Spinal cord (tissue), 10 donors: ENCODE results near the gene SCMH1. TPM values are rescaled to one million over a fixed set of nuclear protein-coding genes. Genes with fewer than 3 reads are reported as not detected.

Experiments
- DNase-seq, 6 donors: peaks; one replicate each; pipeline versions ENCODE4 v3.0.0 to v3.0.0-alpha.2; 2013 to 2015; ENCODE audit warnings: low spot score in 6 of 6, low read depth in 4 of 6
- H3K27ac ChIP-seq: one replicate; pipeline ENCODE4 v1.5.1; 2013; ENCODE audit warnings: low read depth, low read length, control low read depth
- H3K27me3 ChIP-seq: one replicate; pipeline ENCODE4 v1.6.1; 2013; ENCODE audit warnings: low read length; ENCODE audit not compliant: control insufficient read depth, insufficient read depth
- H3K36me3 ChIP-seq: one replicate; pipeline ENCODE4 v1.6.1; 2013; ENCODE audit warnings: low read length; ENCODE audit not compliant: control insufficient read depth, insufficient read depth
- H3K4me1 ChIP-seq: one replicate; pipeline ENCODE4 v1.6.1; 2013; ENCODE audit warnings: low read length; ENCODE audit not compliant: control insufficient read depth, insufficient read depth
- H3K4me3 ChIP-seq: one replicate; pipeline ENCODE4 v1.5.1; 2013; ENCODE audit warnings: low read depth, low read length, control low read depth
- H3K9me3 ChIP-seq: one replicate; pipeline ENCODE4 v1.6.1; 2013; ENCODE audit warnings: low read length; ENCODE audit not compliant: control insufficient read depth, insufficient read depth
- WGBS: methylation state at CpG from one replicate; pipeline ENCODE4 v1.1.5; 2013; ENCODE audit warnings: missing lambda C conversion rate; ENCODE audit not compliant: insufficient coverage; 5-methylcytosine and 5-hydroxymethylcytosine counted together
- polyA plus RNA-seq, 2 donors: library from polyadenylated mRNA; unstranded; fragments of 120-200 nt; gene quantifications; one replicate each; pipeline ENCODE4 v1.2.1, GENCODE V29; 2013; ENCODE audit not compliant: insufficient read length in 2 of 2
- total RNA-seq, 2 donors: library from RNA; depleted of rRNA in 1 of 2; stranded (reverse); fragments of 120-200 nt in 1 of 2; fragments of >200 nt in 1 of 2; gene quantifications; one replicate each; pipeline versions ENCODE4 v1.2.3 to v1.2.4, GENCODE V29; 2013 to 2014
- donor health status: healthy.

SCMH1 gene
- total and polyA plus RNA-seq, 4 donors: 30.9 to 58.2 (median 43.2) TPM

GRCh38 chr1:41280202-41281032 is 38.3 kb upstream of the SCMH1 start:
- Histone ChIP-seq H3K27me3 (no peaks in the 10 kb centered on the region), H3K4me3 (no peak overlapping the region), H3K4me1 (peaks cover 23% of the 10 kb centered on the region), H3K27ac (no peak overlapping the region), H3K9me3 (no peaks in the 10 kb centered on the region), H3K36me3 (no peaks in the 10 kb centered on the region)
- 40% methylated on average over 6 of the region's 11 CpGs for WGBS
- peak in 2 of 6 donors; percentile 59 to 66 for DNase-seq

- WGBS: 85% methylated on average over 2 of the region's 3 CpGs
- H3K27me3 ChIP-seq: no peaks in the 10 kb centered on the region
- no peaks in the 10 kb centered on the region for H3K9me3 ChIP-seq
- H3K36me3 ChIP-seq: no peaks in the 10 kb centered on the region
- no peak overlapping the region for H3K27ac ChIP-seq
- no peak overlapping the region for H3K4me3 ChIP-seq
- no peak for DNase-seq
- peaks cover 20% of the 10 kb centered on the region for H3K4me1 ChIP-seq
These were observed 36.0 kb upstream of the SCMH1 start for GRCh38 chr1:41278076-41278475.

GRCh38 chr1:41277371-41277975 is 35.4 kb upstream of the SCMH1 start:
- Histone ChIP-seq H3K27me3 (no peaks in the 10 kb centered on the region), H3K4me1 (peaks cover 20% of the 10 kb centered on the region), H3K27ac (no peak overlapping the region), H3K9me3 (no peaks in the 10 kb centered on the region), H3K4me3 (no peak overlapping the region), H3K36me3 (no peaks in the 10 kb centered on the region)
- WGBS: 60% methylated on average over 10 of the region's 12 CpGs
- peak in 1 of 6 donors; percentile 67 for DNase-seq

- no peak for DNase-seq
- H3K27ac ChIP-seq: no peak overlapping the region
- no peaks in the 10 kb centered on the region for H3K27me3 ChIP-seq
- H3K4me3 ChIP-seq: no peak overlapping the region
- H3K4me1 ChIP-seq: peaks cover 18% of the 10 kb centered on the region
- no peaks in the 10 kb centered on the region for H3K36me3 ChIP-seq
- 92% methylated on average over 9 of the region's 9 CpGs for WGBS
- H3K9me3 ChIP-seq: no peaks in the 10 kb centered on the region
These were observed 33.7 kb upstream of the SCMH1 start for GRCh38 chr1:41275831-41276230.

GRCh38 chr1:41274752-41275545 is 32.8 kb upstream of the SCMH1 start:
- Histone ChIP-seq H3K27me3 (no peaks in the 10 kb centered on the region), H3K4me3 (no peak overlapping the region), H3K4me1 (peaks cover 12% of the 10 kb centered on the region), H3K36me3 (no peaks in the 10 kb centered on the region), H3K27ac (no peak overlapping the region), H3K9me3 (no peaks in the 10 kb centered on the region)
- DNase-seq: peak in 1 of 6 donors; percentile 34
- 68% methylated on average over 6 of the region's 7 CpGs for WGBS

GRCh38 chr1:41272601-41273000 is 30.5 kb upstream of the SCMH1 start:
- Histone ChIP-seq H3K4me3 (no peak overlapping the region), H3K9me3 (no peaks in the 10 kb centered on the region), H3K27ac (no peak overlapping the region), H3K27me3 (no peaks in the 10 kb centered on the region), H3K4me1 (peaks cover 13% of the 10 kb centered on the region), H3K36me3 (no peaks in the 10 kb centered on the region)
- no peak for DNase-seq
- WGBS: 70% methylated on average over 7 of the region's 8 CpGs

GRCh38 chr1:41268154-41268770 is 26.2 kb upstream of the SCMH1 start:
- WGBS: 14% methylated on average over 7 of the region's 8 CpGs
- H3K4me3 ChIP-seq: no peak overlapping the region
- H3K36me3 ChIP-seq: no peaks in the 10 kb centered on the region
- H3K9me3 ChIP-seq: no peaks in the 10 kb centered on the region
- H3K4me1 ChIP-seq: peaks cover 10% of the 10 kb centered on the region
- no peak overlapping the region for H3K27ac ChIP-seq
- peak in 5 of 6 donors; percentile 49 to 92 (median 62) for DNase-seq
- no peaks in the 10 kb centered on the region for H3K27me3 ChIP-seq

- DNase-seq: no peak
- no peaks in the 10 kb centered on the region for H3K27me3 ChIP-seq
- H3K9me3 ChIP-seq: no peaks in the 10 kb centered on the region
- no peaks in the 10 kb centered on the region for H3K36me3 ChIP-seq
- WGBS: 100% methylated on average over 2 of the region's 3 CpGs
- H3K27ac ChIP-seq: no peak overlapping the region
- H3K4me3 ChIP-seq: no peak overlapping the region
- H3K4me1 ChIP-seq: no peaks in the 10 kb centered on the region
These were observed 20.0 kb upstream of the SCMH1 start for GRCh38 chr1:41261926-41262618.

- Histone ChIP-seq H3K27ac (no peak overlapping the region), H3K9me3 (no peaks in the 10 kb centered on the region), H3K4me1 (no peaks in the 10 kb centered on the region), H3K27me3 (no peaks in the 10 kb centered on the region), H3K4me3 (no peak overlapping the region), H3K36me3 (no peaks in the 10 kb centered on the region)
- DNase-seq: no peak
- 95% methylated on average over 1 of the region's 2 CpGs for WGBS
These were observed 18.7 kb upstream of the SCMH1 start for GRCh38 chr1:41260768-41261167.
